Measurements from ENCODE around the gene SHANK2. TPM values are rescaled to one million over a fixed set of nuclear protein-coding genes. Genes with fewer than 3 reads are reported as not detected.
"Not testable (repeated sequence)": the region's sequence is repeated elsewhere in the genome, so short reads cannot be mapped to it uniquely, and the experiment has no call there.

The SHANK2 gene
- total RNA-seq, 1 donor from 2014 or later, result 18.0 TPM

GRCh38 chr11:71245601-71246391, 6.6 kb downstream of the SHANK2 start:
- no peak for DNase-seq (ENCODE audit: low spot score)

- no peak for DNase-seq (ENCODE audit: low spot score)
Measured at GRCh38 chr11:71244116-71244810, 8.1 kb downstream of the SHANK2 start.

- DNase-seq (ENCODE audit: low spot score), result no peak
Measured at GRCh38 chr11:71242391-71242790, 10.0 kb downstream of the SHANK2 start.

GRCh38 chr11:71241721-71242259, 10.6 kb downstream of the SHANK2 start:
- DNase-seq (ENCODE audit: low spot score), result no peak

- peak; percentile 50 for DNase-seq (ENCODE audit: low spot score)
Measured at GRCh38 chr11:71240865-71241691, 11.3 kb downstream of the SHANK2 start.

- DNase-seq (ENCODE audit: low spot score), result no peak
Measured at GRCh38 chr11:71240061-71240690, 12.2 kb downstream of the SHANK2 start.

- no peak for DNase-seq (ENCODE audit: low spot score)
Measured at GRCh38 chr11:71239581-71239980, 12.8 kb downstream of the SHANK2 start.

- DNase-seq (ENCODE audit: low spot score), result no peak
Measured at GRCh38 chr11:71238941-71239340, 13.4 kb downstream of the SHANK2 start.

- no peak for DNase-seq (ENCODE audit: low spot score)
Measured at GRCh38 chr11:71238285-71238875, 14.0 kb downstream of the SHANK2 start.

- DNase-seq (ENCODE audit: low spot score), result no peak
Measured at GRCh38 chr11:71237853-71238252, 14.5 kb downstream of the SHANK2 start.

- DNase-seq (ENCODE audit: low spot score), result no peak
Measured at GRCh38 chr11:71236836-71237475, 15.4 kb downstream of the SHANK2 start.

- DNase-seq (ENCODE audit: low spot score), result no peak
Measured at GRCh38 chr11:71235719-71236118, 16.7 kb downstream of the SHANK2 start.

GRCh38 chr11:71233896-71234852, 18.2 kb downstream of the SHANK2 start:
- not testable (repeated sequence) for DNase-seq (ENCODE audit: low spot score)

GRCh38 chr11:71232364-71232763, 20.0 kb downstream of the SHANK2 start:
- no peak for DNase-seq (ENCODE audit: low spot score)

GRCh38 chr11:71228961-71229360, 23.4 kb downstream of the SHANK2 start:
- DNase-seq (ENCODE audit: low spot score), result no peak

- no peak for DNase-seq (ENCODE audit: low spot score)
Measured at GRCh38 chr11:71227058-71227659, 25.2 kb downstream of the SHANK2 start.

GRCh38 chr11:71223671-71224660, 28.4 kb downstream of the SHANK2 start:
- no peak for DNase-seq (ENCODE audit: low spot score)

- no peak for DNase-seq (ENCODE audit: low spot score)
Measured at GRCh38 chr11:71223081-71223405, 29.3 kb downstream of the SHANK2 start.
